GM23338 (cell line): Measurements from ENCODE around the gene NDE1. TPM values are rescaled to one million over a fixed set of nuclear protein-coding genes. Genes with fewer than 3 reads are reported as not detected.

ENCODE experiments used
- ATAC-seq: fragments of 200-7000 bp; cut with Tn5 transposase; 3 replicates; pipeline ENCODE4 v1.9.1; 2020
- DNase-seq: peaks from one replicate; pipeline ENCODE4 v3.0.0-alpha.2; 2015; ENCODE audit warnings: low spot score
- H2AFZ ChIP-seq: fragments of 200-600 bp; sonication (generic); 2 replicates; pipeline ENCODE4 v1.8.0; 2016; ENCODE audit warnings: antibody characterized with exemption, mild to moderate bottlenecking, moderate library complexity
- H3F3A ChIP-seq: fragments of 200-600 bp; sonication (generic); replicated peaks from 2 replicates; pipeline ENCODE4 v1.8.0; 2017; ENCODE audit warnings: antibody characterized with exemption, mixed run types, low read depth
- H3K27ac ChIP-seq: fragments of 200-600 bp; sonication (generic); 2 replicates; pipeline ENCODE4 v1.6.1; 2016; ENCODE audit warnings: low read depth
- H3K27me3 ChIP-seq: fragments of 200-600 bp; sonication (generic); 2 replicates; pipeline ENCODE4 v1.8.0; 2016; ENCODE audit warnings: mild to moderate bottlenecking, mixed run types, moderate library complexity; ENCODE audit not compliant: insufficient read depth
- H3K36me3 ChIP-seq: fragments of 200-600 bp; sonication (generic); 2 replicates; pipeline ENCODE4 v1.8.0; 2016; ENCODE audit warnings: mild to moderate bottlenecking; ENCODE audit not compliant: insufficient read depth
- H3K4me1 ChIP-seq: fragments of 200-600 bp; sonication (generic); 2 replicates; pipeline ENCODE4 v1.8.0; 2016; ENCODE audit warnings: mild to moderate bottlenecking, moderate library complexity; ENCODE audit not compliant: insufficient read depth
- H3K4me2 ChIP-seq: fragments of 200-600 bp; sonication (generic); 2 replicates; pipeline ENCODE4 v1.7.1; 2017; ENCODE audit warnings: mixed run types
- H3K4me3 ChIP-seq: fragments of 200-600 bp; sonication (generic); 2 replicates; pipeline ENCODE4 v1.6.1; 2016; ENCODE audit warnings: mixed run types
- H3K79me2 ChIP-seq: fragments of 200-600 bp; sonication (generic); replicated peaks from 2 replicates; pipeline ENCODE4 v1.8.0; 2017; ENCODE audit warnings: mild to moderate bottlenecking; ENCODE audit not compliant: insufficient read depth
- H3K9me2 ChIP-seq: fragments of 200-600 bp; sonication (generic); 2 replicates; pipeline ENCODE4 v1.8.0; 2017; ENCODE audit not compliant: insufficient read depth
- H4K20me1 ChIP-seq: fragments of 200-600 bp; sonication (generic); replicated peaks from 2 replicates; pipeline ENCODE4 v1.8.0; 2017; ENCODE audit warnings: mild to moderate bottlenecking; ENCODE audit not compliant: insufficient read depth
- H3K27ac Mint-ChIP-seq: 2 replicates; pipeline ENCODE4 v1.8.0; 2020; ENCODE audit warnings: inconsistent platforms, mild to moderate bottlenecking, moderate library complexity, mixed read lengths
- H3K27me3 Mint-ChIP-seq: 3 replicates; pipeline ENCODE4 v1.8.0; 2022; ENCODE audit warnings: low read depth, mild to moderate bottlenecking, moderate library complexity, mixed read lengths, inconsistent platforms; ENCODE audit not compliant: insufficient read depth, poor library complexity
- H3K36me3 Mint-ChIP-seq: 3 replicates; pipeline ENCODE4 v1.8.0; 2021; ENCODE audit warnings: low read depth, mild to moderate bottlenecking, inconsistent platforms, moderate library complexity, mixed read lengths
- H3K4me1 Mint-ChIP-seq: 3 replicates; pipeline ENCODE4 v1.8.0; 2020; ENCODE audit warnings: mild to moderate bottlenecking, inconsistent platforms, mixed read lengths
- H3K4me3 Mint-ChIP-seq: 3 replicates; pipeline ENCODE4 v1.8.0; 2021; ENCODE audit warnings: moderate library complexity, mild to moderate bottlenecking, inconsistent platforms, mixed read lengths
- H3K9me3 Mint-ChIP-seq: 3 replicates; pipeline ENCODE4 v1.8.0; 2020; ENCODE audit warnings: moderate library complexity, mild to moderate bottlenecking, inconsistent platforms, mixed read lengths
- CTCF ChIP-seq, 2 experiments: fragments of 200-600 bp in 1 of 2; sonication (generic) in 1 of 2; conservative IDR thresholded peaks; 2 replicates each; pipeline versions ENCODE4 v1.5.1 to v1.6.1; 2016 to 2017; ENCODE audit warnings: antibody characterized with exemption in 2 of 2, low read depth in 2 of 2, mild to moderate bottlenecking in 2 of 2, moderate library complexity in 1 of 2
- EZH2 ChIP-seq: fragments of 200-600 bp; sonication (generic); IDR thresholded peaks from one replicate; pipeline ENCODE4 v1.8.0; 2017; ENCODE audit warnings: antibody characterized with exemption, mild to moderate bottlenecking, low read depth; ENCODE audit not compliant: unreplicated experiment
- JUNB ChIP-seq: IDR thresholded peaks from one replicate; pipeline ENCODE4 v1.6.1; 2016; ENCODE audit warnings: antibody characterized with exemption; ENCODE audit not compliant: unreplicated experiment
- NANOG ChIP-seq: IDR thresholded peaks from 2 replicates; pipeline ENCODE4 v1.6.1; 2016; ENCODE audit warnings: antibody characterized with exemption, borderline replicate concordance
- POLR2AphosphoS5 ChIP-seq: IDR thresholded peaks from 2 replicates; pipeline ENCODE4 v1.6.1; 2016; ENCODE audit warnings: antibody characterized with exemption, low read depth
- REST ChIP-seq: IDR thresholded peaks from one replicate; pipeline ENCODE4 v1.6.1; 2018; ENCODE audit warnings: antibody characterized with exemption; ENCODE audit not compliant: unreplicated experiment
- STAT1 ChIP-seq: IDR thresholded peaks from one replicate; pipeline ENCODE4 v1.6.1; 2016; ENCODE audit warnings: antibody characterized with exemption; ENCODE audit not compliant: unreplicated experiment
- ZNF114 ChIP-seq: fragments of 250-450 bp; sonication (Bioruptor Pico); IDR thresholded peaks from 2 replicates; pipeline ENCODE4 v1.5.0; 2020; ENCODE audit warnings: mild to moderate bottlenecking, moderate library complexity
- ZNF462 ChIP-seq: fragments of 250-450 bp; sonication (Bioruptor Pico); IDR thresholded peaks from 2 replicates; pipeline ENCODE4 v1.5.0; 2020; ENCODE audit warnings: mild to moderate bottlenecking, moderate library complexity
- polyA plus RNA-seq: library from polyadenylated mRNA; unstranded; fragments of >200 nt; fragmentation: Nextera tagmentation; extraction: Ambion mirVana; gene quantifications from 2 replicates; pipeline ENCODE4 v1.2.1, GENCODE V29; 2016
- total RNA-seq: library from RNA; depleted of rRNA; stranded (reverse); fragments of >200 nt; shearing (Covaris generic); gene quantifications from 2 replicates; pipeline ENCODE4 v1.2.3, GENCODE V29; 2014

NDE1 gene
- total and polyA plus RNA-seq, 2 experiments from 2014 or later: 13.0 to 22.9 TPM

- Histone ChIP-seq H3K27me3 (no peaks in the 10 kb centered on the region), H3K4me3 (no peak overlapping the region), H3K36me3 (no peaks in the 10 kb centered on the region; the same call in 1 of the 2 replicates), H3K4me1 (peaks cover 3% of the 10 kb centered on the region; the same call in 1 of the 2 replicates), H3K27ac (no peak overlapping the region), H2AFZ (no peak overlapping the region), H4K20me1 (no peaks in the 10 kb centered on the region), H3K79me2 (no peaks in the 10 kb centered on the region), H3K4me2 (no peak overlapping the region), H3K9me2 (no peaks in the 10 kb centered on the region), H3F3A (no peaks in the 10 kb centered on the region)
- ATAC-seq (no peak), DNase-seq (no peak)
- no peak overlapping the region for H3K4me3 Mint-ChIP-seq
- H3K27me3 Mint-ChIP-seq: peaks cover 2% of the 10 kb centered on the region
- H3K36me3 Mint-ChIP-seq: no peaks in the 10 kb centered on the region
- H3K4me1 Mint-ChIP-seq: peaks cover 9% of the 10 kb centered on the region
- H3K27ac Mint-ChIP-seq: no peak overlapping the region
- TF ChIP-seq REST (no peak), STAT1 (no peak), JUNB (no peak), CTCF (conservative IDR thresholded peaks at IDR 0.05; ENCODE audit: low read depth in 2 of 2) (no peak), ZNF114 (CRISPR knock-in tag) (no peak), NANOG (no peak)
- H3K9me3 Mint-ChIP-seq: no peaks in the 10 kb centered on the region
Observed at GRCh38 chr16:15764112-15764511, 114.1 kb downstream of the NDE1 start.

DNA sequence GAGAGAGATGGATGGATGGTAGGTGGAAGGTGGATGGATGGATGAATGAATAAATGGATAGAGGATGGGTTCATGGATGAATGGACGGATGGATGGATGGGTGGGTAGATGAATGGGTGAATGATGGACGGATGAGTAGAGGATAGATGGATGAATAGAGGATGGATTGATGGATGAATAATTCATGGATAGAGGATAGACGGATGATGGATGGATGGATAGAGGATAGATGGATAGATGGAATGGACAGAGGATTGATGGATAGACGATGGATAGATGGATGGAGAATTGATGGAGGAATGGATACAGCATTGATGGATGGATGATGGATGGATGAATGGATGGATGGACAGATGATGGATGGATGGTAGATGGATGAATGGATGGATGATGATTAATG is 115.1 kb downstream of the NDE1 start:
- no peaks in the 10 kb centered on the region for H3K9me2 ChIP-seq
- H3K4me1 ChIP-seq: peaks cover 3% of the 10 kb centered on the region; the same call in 1 of the 2 replicates
- DNase-seq (no peak), ATAC-seq (no peak)
- H3K79me2 ChIP-seq: no peaks in the 10 kb centered on the region
- Mint-ChIP-seq H3K27ac (no peak overlapping the region), H3K4me3 (no peak overlapping the region), H3K27me3 (peaks cover 2% of the 10 kb centered on the region), H3K36me3 (no peaks in the 10 kb centered on the region), H3K4me1 (peaks cover 9% of the 10 kb centered on the region), H3K9me3 (no peaks in the 10 kb centered on the region)
- no peaks in the 10 kb centered on the region for H3F3A ChIP-seq
- H3K27me3 ChIP-seq: no peaks in the 10 kb centered on the region
- no peaks in the 10 kb centered on the region for H4K20me1 ChIP-seq
- no peak overlapping the region for H3K4me2 ChIP-seq
- H3K36me3 ChIP-seq: no peaks in the 10 kb centered on the region; the same call in 1 of the 2 replicates
- H2AFZ ChIP-seq: no peak overlapping the region
- no peak overlapping the region for H3K27ac ChIP-seq
- no peak overlapping the region for H3K4me3 ChIP-seq
- TF ChIP-seq ZNF462 (CRISPR knock-in tag) (no peak), POLR2AphosphoS5 (no peak), EZH2 (no peak)
